HFFc6 (cell line): ENCODE measurements around the gene NEXN. TPM values are rescaled to one million over a fixed set of nuclear protein-coding genes. Genes with fewer than 3 reads are reported as not detected.
"Not testable (repeated sequence)": the region's sequence is repeated elsewhere in the genome, so short reads cannot be mapped to it uniquely, and the experiment has no call there.

Experiments
- DNase-seq: peaks from one replicate; pipeline ENCODE4 v3.0.0-alpha.2; 2018
- H3K27ac Mint-ChIP-seq: 2 replicates; pipeline ENCODE4 v1.8.0; 2020; ENCODE audit warnings: mild to moderate bottlenecking, mixed read lengths
- H3K27me3 Mint-ChIP-seq: 2 replicates; pipeline ENCODE4 v1.8.0; 2021; ENCODE audit warnings: mild to moderate bottlenecking, moderate library complexity, mixed read lengths; ENCODE audit not compliant: insufficient read depth
- H3K36me3 Mint-ChIP-seq: 2 replicates; pipeline ENCODE4 v1.8.0; 2021; ENCODE audit warnings: low read depth, mixed read lengths
- H3K4me1 Mint-ChIP-seq: 2 replicates; pipeline ENCODE4 v1.8.0; 2020; ENCODE audit warnings: low read depth, mixed read lengths
- H3K4me3 Mint-ChIP-seq: 2 replicates; pipeline ENCODE4 v1.8.0; 2020; ENCODE audit warnings: mild to moderate bottlenecking, moderate library complexity, mixed read lengths
- H3K9me3 Mint-ChIP-seq: 2 replicates; pipeline ENCODE4 v1.8.0; 2020; ENCODE audit warnings: mild to moderate bottlenecking, mixed read lengths
- CTCF ChIP-seq: fragments of 200-600 bp; sonication (generic); IDR thresholded peaks from 2 replicates; pipeline ENCODE4 v1.5.0; 2021; ENCODE audit warnings: antibody characterized with exemption, mild to moderate bottlenecking
- total RNA-seq, 6 experiments: library from RNA; stranded (reverse); fragmentation: NEBNext Ultra II Directional; extraction: Animal tissue kit (Norgen Biotek cat#: 25700); gene quantifications; 2 replicates in 1 of 6; 3 replicates in 5 of 6; pipeline ENCODE4 v1.2.3, GENCODE V29; 2021

NEXN gene
- total RNA-seq, 6 experiments from 2014 or later: 51.9 to 64.6 (median 56.5) TPM

DNA sequence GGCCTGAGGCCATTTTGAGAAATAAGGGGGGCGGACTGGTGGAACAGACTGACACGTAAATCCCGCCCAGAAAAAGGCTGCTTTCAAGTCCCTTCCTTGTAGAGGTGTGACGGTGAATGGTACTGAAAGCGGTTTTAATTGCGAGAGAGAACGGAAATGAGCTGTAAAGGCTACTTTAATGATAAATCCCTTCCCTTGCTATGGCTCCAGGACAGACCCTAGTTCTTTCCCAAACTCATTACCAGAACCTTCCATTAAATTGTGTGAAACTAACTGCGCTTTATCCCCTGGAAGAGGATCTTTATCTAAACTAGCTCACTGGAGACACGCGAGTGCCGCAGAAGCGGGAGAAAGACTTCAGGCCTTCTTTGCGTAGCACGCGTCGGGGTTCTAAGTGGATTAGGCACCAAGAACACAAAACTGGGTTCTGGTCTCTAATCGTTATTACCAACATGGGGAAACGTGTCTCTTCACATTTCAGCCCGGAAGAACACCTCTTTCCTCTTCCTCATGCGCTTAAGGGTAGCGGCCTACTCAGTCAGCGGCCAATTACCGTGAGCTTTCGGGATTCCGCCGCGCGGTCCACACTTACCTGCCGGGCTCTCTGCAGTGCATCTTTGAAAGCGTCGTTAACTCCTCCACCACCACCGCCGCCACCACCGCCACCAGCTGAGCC is 90.0 kb downstream of the NEXN start:
- no peak overlapping the region for H3K4me3 Mint-ChIP-seq
- peaks cover 25% of the 10 kb centered on the region for H3K36me3 Mint-ChIP-seq
- no peak overlapping the region for H3K27ac Mint-ChIP-seq
- peak; percentile 95 for DNase-seq
- 0 out of 2 replicates have a peak, but pooled peaks cover 7% of the 10 kb centered on the region for H3K9me3 Mint-ChIP-seq
- H3K27me3 Mint-ChIP-seq: no peaks in the 10 kb centered on the region; the same call in 1 of the 2 replicates
- TF ChIP-seq CTCF: no peak
- peaks cover 49% of the 10 kb centered on the region for H3K4me1 Mint-ChIP-seq

DNA sequence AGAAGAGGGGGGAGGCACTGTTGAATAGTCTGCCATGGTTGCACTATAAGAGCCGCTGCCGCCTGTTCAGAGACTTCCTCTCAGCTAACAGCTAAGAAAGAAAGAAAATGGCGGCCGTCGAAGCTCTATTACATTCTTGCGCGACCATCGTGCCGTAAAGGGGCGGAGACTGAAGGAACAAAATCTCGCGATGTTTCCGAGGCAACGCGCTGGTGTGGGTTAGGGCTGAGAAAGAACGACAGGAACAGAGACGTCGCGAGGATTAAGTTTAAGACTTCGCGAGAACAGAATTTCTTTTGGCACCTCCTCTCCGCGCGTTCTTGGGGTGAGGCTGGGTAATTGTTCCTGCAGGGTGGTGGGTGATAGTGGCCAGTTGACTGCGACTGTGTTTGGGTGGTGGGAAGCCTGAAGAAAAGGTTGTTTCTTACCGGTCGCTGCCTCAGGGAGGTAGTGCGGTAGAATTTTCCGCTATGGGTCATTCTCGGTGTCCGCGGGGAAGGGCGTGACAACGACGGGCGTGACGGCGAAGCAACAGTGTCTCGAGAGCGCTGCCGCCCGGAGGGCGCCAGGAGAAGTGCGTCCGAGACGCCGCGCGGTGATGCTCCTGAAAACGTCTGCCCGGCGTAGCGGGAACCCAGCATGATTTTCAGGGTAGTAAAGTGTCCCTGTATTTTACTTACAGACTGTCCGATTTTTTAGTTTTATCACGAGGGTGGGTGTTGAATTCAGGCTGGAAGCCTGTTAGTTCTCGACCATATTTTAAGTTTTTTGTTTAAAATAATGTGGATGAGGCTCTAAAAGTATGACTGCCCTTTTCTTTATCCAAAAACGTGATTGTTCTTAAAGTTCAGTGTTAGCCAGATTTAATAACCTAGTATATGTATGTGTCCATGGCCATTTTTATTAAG is 90.8 kb downstream of the NEXN start, which contains the start of gene FUBP1:
TSS of gene FUBP1 (minus strand) at position 104 of the 908 bp plus-strand sequence. CDS start at position 36, 68 bp downstream.
- peaks cover 22% of the 10 kb centered on the region for H3K36me3 Mint-ChIP-seq
- no peak within 1 kb of the TSS for H3K4me3 Mint-ChIP-seq
- DNase-seq: peak; percentile 99
- H3K27me3 Mint-ChIP-seq: no peaks in the 10 kb centered on the region; the same call in 1 of the 2 replicates
- H3K9me3 Mint-ChIP-seq: 0 out of 2 replicates have a peak, but pooled peaks cover 7% of the 10 kb centered on the region
- TF ChIP-seq CTCF: peak; percentile 78
- no peak within 1 kb of the TSS for H3K27ac Mint-ChIP-seq
- peaks cover 54% of the 10 kb centered on the region for H3K4me1 Mint-ChIP-seq

DNA sequence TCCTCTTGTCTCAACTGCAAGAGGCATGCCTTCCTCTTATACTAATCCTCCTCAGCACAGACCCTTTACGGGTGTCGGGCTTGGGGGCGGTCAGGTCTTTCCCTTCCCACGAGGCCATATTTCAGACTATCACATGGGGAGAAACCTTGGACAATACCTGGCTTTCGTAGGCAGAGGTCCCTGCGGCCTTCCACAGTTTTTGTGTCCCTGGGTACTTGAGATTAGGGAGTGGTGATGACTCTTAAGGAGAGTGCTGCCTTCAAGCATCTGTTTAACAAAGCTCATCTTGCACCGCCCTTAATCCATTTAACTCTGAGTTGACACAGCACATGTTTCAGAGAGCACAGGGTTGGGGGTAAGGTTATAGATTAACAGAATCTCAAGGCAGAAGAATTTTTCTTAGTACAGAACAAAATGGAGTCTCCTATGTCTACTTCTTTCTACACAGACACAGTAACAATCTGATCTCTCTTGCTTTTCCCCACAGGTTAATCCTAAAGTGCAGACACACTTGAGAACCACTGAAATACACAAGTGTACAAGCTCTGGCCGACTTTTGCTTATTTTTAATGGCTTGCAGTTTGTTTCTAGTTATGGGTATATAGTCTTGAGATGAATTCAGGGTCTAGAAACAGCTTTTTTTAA is 95.0 kb downstream of the NEXN start:
- not testable (repeated sequence) for H3K4me3 Mint-ChIP-seq, H3K27ac Mint-ChIP-seq

DNA sequence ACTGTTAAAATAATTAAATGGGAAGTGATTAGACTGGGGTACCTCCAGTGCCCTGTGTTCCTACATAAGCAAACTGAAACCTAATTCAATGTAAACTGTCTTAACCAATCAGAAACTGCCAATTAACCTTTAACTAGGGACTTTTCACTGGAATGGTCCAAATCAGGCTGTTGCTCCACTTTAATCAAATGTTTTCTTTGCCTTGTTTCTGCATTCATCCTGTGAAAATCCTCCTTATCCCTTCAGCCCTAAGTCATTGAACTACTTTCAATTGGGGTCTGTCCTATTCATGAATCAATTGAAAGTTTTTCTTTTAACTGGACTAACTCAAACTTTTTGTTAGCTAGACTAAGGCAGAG is 95.6 kb downstream of the NEXN start:
- Mint-ChIP-seq H3K4me1 (peaks cover 74% of the 10 kb centered on the region), H3K9me3 (no peaks in the 10 kb centered on the region), H3K27me3 (no peaks in the 10 kb centered on the region; the same call in 1 of the 2 replicates), H3K4me3 (no peak overlapping the region), H3K36me3 (peaks cover 14% of the 10 kb centered on the region), H3K27ac (no peak overlapping the region)
- no peak for DNase-seq
- no peak for TF ChIP-seq CTCF

More for the DNA sequence above, 95.0 kb downstream of the NEXN start:
- DNase-seq, H3K27me3 Mint-ChIP-seq, H3K9me3 Mint-ChIP-seq: not testable (repeated sequence)
- H3K36me3 Mint-ChIP-seq: peaks cover 14% of the 10 kb centered on the region
- H3K4me1 Mint-ChIP-seq: peaks cover 69% of the 10 kb centered on the region

DNA sequence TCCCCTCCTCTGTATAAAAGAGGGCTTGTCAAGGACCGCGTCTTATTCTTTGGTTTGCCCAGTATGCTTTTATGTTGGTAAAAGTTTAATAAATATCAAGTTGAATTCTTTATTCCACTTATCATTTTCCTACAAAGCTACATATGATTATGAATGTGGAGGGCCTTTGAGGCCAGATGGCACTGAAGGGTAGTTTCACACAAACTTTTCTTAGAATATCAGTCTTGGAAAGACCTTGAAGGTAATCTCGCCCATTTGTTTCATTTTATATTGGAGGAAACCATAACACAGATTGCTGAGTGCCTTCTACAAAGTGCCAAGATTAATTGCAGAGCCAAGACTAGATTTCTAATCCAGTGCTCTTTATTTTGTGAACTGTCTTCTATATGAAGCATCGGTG is 96.2 kb downstream of the NEXN start:
- H3K9me3 Mint-ChIP-seq: no peaks in the 10 kb centered on the region
- no peak for TF ChIP-seq CTCF
- no peak for DNase-seq
- H3K36me3 Mint-ChIP-seq: peaks cover 19% of the 10 kb centered on the region
- no peak overlapping the region for H3K27ac Mint-ChIP-seq
- no peak overlapping the region for H3K4me3 Mint-ChIP-seq
- peaks cover 81% of the 10 kb centered on the region for H3K4me1 Mint-ChIP-seq
- H3K27me3 Mint-ChIP-seq: no peaks in the 10 kb centered on the region; the same call in 1 of the 2 replicates
